Ishikawa (cell line): ENCODE data around the gene APOBEC3H.

Experiments used
- CEBPB ChIP-seq: IDR thresholded peaks from 2 replicates; pipeline ENCODE4 v1.6.1; 2012
- CREB1 ChIP-seq: IDR thresholded peaks from 2 replicates; pipeline ENCODE4 v1.6.1; 2012; ENCODE audit warnings: low read depth
- EGR1 ChIP-seq: IDR thresholded peaks from 2 replicates; pipeline ENCODE4 v1.6.1; 2012
- EP300 ChIP-seq: IDR thresholded peaks from 2 replicates; pipeline ENCODE4 v1.6.1; 2012; ENCODE audit warnings: borderline replicate concordance
- FOXM1 ChIP-seq: IDR thresholded peaks from 2 replicates; pipeline ENCODE4 v1.6.1; 2012; ENCODE audit warnings: low read depth, borderline replicate concordance
- MAX ChIP-seq: IDR thresholded peaks from 2 replicates; pipeline ENCODE4 v1.6.1; 2012
- NFIC ChIP-seq: IDR thresholded peaks from 2 replicates; pipeline ENCODE4 v1.6.1; 2012
- RAD21 ChIP-seq: IDR thresholded peaks from 2 replicates; pipeline ENCODE4 v1.6.1; 2012; ENCODE audit warnings: low read depth
- REST ChIP-seq: IDR thresholded peaks from 2 replicates; pipeline ENCODE4 v1.6.1; 2012; ENCODE audit warnings: low read depth, mild to moderate bottlenecking
- TAF1 ChIP-seq: IDR thresholded peaks from 2 replicates; pipeline ENCODE4 v1.6.1; 2012; ENCODE audit warnings: low read depth, mild to moderate bottlenecking
- TCF12 ChIP-seq: IDR thresholded peaks from 2 replicates; pipeline ENCODE4 v1.6.1; 2012; ENCODE audit warnings: low read depth
- TEAD4 ChIP-seq: IDR thresholded peaks from 2 replicates; pipeline ENCODE4 v1.6.1; 2012
- USF1 ChIP-seq: IDR thresholded peaks from 2 replicates; pipeline ENCODE4 v1.6.1; 2012
- YY1 ChIP-seq: IDR thresholded peaks from 2 replicates; pipeline ENCODE4 v1.6.1; 2012; ENCODE audit warnings: low read depth
- ZBTB7A ChIP-seq: IDR thresholded peaks from 2 replicates; pipeline ENCODE4 v1.6.1; 2012; ENCODE audit warnings: low read depth

The APOBEC3H gene

GRCh38 chr22:39083212-39084165 lies 13.6 kb upstream of the APOBEC3H start:
- TF ChIP-seq MAX (no peak), NFIC (no peak), YY1 (no peak), TCF12 (no peak), REST (no peak), ZBTB7A (no peak), FOXM1 (no peak), TAF1 (no peak)

GRCh38 chr22:39084666-39085065 lies 12.4 kb upstream of the APOBEC3H start:
- TF ChIP-seq EP300, result no peak
- TF ChIP-seq EGR1, result no peak
- TF ChIP-seq TEAD4, result no peak
- TF ChIP-seq MAX, result no peak
- TF ChIP-seq YY1, result no peak
- TF ChIP-seq REST, result no peak
- TF ChIP-seq NFIC, result no peak

GRCh38 chr22:39087098-39087497 lies 9.9 kb upstream of the APOBEC3H start:
- TF ChIP-seq EGR1, result no peak
- TF ChIP-seq RAD21, result no peak

- no peak for TF ChIP-seq CREB1
- TF ChIP-seq EGR1, result no peak
- no peak for TF ChIP-seq NFIC
- TF ChIP-seq TAF1, result no peak
- no peak for TF ChIP-seq REST
- TF ChIP-seq RAD21, result no peak
- no peak for TF ChIP-seq MAX
- TF ChIP-seq TCF12, result no peak
- no peak for TF ChIP-seq TEAD4
- TF ChIP-seq YY1, result no peak
- no peak for TF ChIP-seq ZBTB7A
- TF ChIP-seq FOXM1, result no peak
- TF ChIP-seq EP300, result no peak
These were observed 9.0 kb upstream of the APOBEC3H start for GRCh38 chr22:39087881-39088684.

GRCh38 chr22:39088685-39089032 lies 8.4 kb upstream of the APOBEC3H start:
- TF ChIP-seq MAX (no peak), CEBPB (no peak), ZBTB7A (no peak), USF1 (no peak), CREB1 (no peak), NFIC (no peak), EP300 (no peak), TCF12 (no peak), REST (no peak), FOXM1 (no peak), RAD21 (no peak), TEAD4 (no peak), TAF1 (no peak)
